GM19099 (cell line): ENCODE measurements around the gene ANKRD28.

Experiments
- POLR2A ChIP-seq: IDR thresholded peaks from 3 replicates; pipeline ENCODE4 v1.6.1; 2011; ENCODE audit warnings: low read depth; ENCODE audit not compliant: insufficient read length; ENCODE audit errors: extremely low read depth

Gene ANKRD28

GRCh38 chr3:15638193-15638890 is 159.4 kb downstream of the ANKRD28 start:
- TF ChIP-seq POLR2A: no peak

GRCh38 chr3:15637131-15637951 is 160.4 kb downstream of the ANKRD28 start:
- TF ChIP-seq POLR2A: no peak

DNA sequence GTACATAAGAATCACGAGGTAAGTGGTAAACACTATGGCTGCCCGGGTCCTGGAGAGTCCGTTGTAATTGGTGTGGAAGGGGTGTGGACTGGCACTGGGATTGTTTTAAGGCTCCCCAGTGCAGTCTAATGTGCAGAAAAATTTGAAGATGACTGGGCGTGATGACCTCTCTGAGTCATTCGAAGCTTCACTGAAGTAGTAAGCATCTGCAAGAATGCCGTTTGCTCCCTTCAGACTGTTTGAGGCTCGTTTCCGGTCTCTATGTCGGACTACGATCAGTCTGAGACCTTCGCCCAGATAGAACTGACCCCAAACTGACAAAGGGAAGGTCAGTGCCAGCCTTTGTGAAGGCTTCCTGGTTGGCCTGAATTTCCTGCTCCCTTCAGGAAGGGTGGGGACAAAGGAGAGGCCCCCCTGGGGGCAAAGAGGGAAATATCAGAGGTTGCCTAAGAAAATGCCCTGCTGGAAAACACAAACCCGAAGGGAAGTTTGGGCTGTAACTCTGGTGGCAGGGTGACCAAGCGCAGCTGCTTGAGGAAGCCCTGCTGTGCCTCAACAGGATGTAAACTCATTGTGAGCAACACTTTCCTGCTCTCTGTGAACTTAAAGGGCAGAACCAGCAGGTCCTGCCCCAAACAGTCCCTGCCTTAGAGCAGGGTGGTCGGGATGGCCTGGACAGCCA is 161.6 kb downstream of the ANKRD28 start:
- no peak for TF ChIP-seq POLR2A

- no peak for TF ChIP-seq POLR2A
Measured at GRCh38 chr3:15635121-15635661, 162.6 kb downstream of the ANKRD28 start.

DNA sequence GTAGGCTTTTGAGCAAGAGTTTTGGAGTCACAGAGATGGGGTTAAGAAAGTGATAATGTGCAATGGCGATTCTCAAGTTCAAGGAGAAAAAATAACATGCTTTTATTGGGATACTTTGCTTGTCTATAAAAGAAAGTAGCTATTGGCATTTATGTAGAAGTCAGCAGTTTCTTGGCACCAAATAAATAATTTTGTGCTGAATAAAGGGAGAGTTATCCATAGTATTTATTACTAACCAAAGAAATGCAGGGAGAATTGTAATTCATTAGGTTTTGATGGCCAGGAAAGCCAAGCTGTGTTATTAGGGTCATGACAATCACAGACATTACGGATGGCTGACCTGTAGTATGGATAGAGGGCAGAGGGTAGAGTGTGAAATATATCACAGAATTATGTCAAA is 163.1 kb downstream of the ANKRD28 start:
- TF ChIP-seq POLR2A: no peak

- no peak for TF ChIP-seq POLR2A
Measured at GRCh38 chr3:15633766-15634598, 163.8 kb downstream of the ANKRD28 start.

GRCh38 chr3:15633159-15633558 is 164.6 kb downstream of the ANKRD28 start:
- no peak for TF ChIP-seq POLR2A

DNA sequence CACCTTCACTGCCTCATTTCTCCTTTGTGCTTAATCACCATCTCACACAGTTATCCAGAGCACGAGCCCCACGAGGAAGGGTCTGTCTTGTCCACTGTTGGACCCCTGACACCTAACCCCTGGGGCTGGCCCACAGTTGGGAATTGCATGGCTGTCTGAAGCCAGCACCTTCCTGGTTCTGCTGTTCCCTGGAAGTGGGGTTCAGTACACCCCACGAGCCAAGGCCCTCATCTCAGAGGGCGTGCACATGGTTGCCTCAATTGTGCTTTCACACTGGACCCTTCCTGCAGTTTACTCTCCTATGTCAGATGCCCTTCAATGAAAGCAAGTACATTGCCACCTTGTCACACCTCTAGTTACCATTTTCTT is 165.6 kb downstream of the ANKRD28 start:
- no peak for TF ChIP-seq POLR2A

DNA sequence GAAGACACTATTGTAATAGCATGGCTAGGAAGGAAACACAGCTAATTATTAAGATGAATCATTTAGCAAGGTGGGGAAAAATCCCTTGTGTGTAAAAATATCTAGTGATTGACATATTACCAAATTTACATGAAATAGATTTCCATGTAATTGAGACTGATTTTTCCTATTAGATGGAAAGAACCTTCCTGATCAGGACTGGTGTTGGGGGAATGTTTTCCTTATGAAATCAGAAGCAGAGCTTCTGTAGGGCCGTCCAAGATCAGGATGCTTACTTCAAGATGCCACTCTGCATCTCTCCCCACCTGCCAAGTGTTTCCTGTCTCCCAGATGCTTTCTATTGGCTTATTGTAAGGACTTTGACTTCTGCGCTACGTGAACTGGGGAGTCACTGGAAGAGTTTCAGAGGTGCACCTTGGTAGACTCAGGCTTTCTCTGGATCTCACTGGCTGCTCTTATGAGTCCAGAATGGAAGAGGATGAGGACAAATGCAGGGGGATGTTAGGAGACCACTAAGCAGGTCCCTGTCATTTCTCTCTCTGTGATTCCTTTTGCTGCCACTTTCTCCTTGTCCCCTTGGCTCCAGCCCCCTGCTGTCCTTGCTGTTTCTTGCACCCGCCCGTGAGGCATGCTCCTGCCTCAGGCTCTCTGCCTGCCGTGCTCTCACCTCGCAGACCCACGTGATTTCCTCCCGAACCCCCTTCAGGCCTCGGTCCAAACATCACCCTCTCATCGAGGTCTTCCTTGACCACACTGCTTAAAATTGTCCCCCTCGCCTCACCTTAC is 166.2 kb downstream of the ANKRD28 start:
- no peak for TF ChIP-seq POLR2A

- no peak for TF ChIP-seq POLR2A
Measured at GRCh38 chr3:15630646-15631350, 167.0 kb downstream of the ANKRD28 start.

DNA sequence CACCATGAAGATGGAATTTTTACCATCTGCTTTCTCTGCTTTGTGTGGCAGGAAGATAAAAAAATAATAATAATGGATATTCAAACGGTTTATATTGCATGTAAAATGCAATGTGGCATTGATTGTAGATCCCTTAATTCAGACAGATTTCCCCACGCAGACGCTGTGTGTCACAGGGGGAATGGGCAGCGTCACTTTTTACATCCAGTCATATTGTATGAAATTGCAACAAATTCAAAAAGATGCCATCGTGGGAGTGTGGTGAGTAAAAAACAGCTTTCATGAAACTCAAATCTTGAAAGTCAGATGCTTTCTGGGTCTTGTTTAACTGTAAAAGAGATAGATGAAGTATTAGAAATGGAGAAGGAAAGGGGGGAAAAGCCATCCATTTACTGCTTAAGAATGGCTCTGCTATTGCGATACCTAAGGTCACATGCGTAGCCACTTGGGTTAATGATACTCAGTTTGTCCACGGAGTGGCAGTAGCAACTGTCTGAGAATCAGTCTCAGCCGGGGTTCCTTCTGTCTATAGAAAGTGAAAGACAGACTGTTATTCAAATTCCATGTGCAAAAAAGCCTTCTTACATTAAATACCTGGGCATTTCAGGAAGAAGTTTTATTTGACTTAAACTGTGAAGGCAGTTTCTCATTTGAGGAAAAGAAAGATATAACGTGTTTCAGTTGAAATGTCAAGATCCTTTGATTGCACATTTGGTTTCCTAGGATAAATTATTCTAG is 167.8 kb downstream of the ANKRD28 start:
- no peak for TF ChIP-seq POLR2A

DNA sequence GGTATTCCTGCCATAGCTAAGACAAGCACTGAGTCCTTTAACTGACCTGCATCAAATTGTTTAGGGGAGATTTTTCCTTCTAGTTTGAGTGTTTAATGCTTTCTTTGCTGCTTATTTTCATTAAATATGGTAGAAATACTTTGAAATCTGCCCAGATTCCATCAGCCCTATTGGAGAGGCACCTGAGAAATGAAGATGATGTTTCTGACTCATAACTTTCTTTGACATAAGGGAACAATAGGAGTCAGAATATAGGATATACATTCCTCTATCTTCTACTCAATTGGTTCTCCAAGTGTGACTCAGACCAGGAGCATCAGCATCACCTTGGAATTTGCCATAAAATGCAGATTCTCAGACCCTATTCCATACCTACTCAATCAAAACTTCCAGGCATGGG is 168.8 kb downstream of the ANKRD28 start:
- TF ChIP-seq POLR2A: no peak
